Heart right ventricle (tissue), 16 donors: ENCODE results near the gene CACNB2. TPM values are rescaled to one million over a fixed set of nuclear protein-coding genes. Genes with fewer than 3 reads are reported as not detected.

Experiments used
- ATAC-seq, 8 donors: fragments of 200-7000 bp; cut with Tn5 transposase; one replicate each; pipeline ENCODE4 v1.9.1; 2020; ENCODE audit warnings: mild to moderate bottlenecking in 8 of 8, moderate library complexity in 8 of 8, moderate number of reproducible peaks in 1 of 8
- DNase-seq, 2 donors: peaks; one replicate each; pipeline ENCODE4 v3.0.0-alpha.2; 2020
- H3K27ac ChIP-seq, 10 donors: fragments of 200-600 bp; sonication (generic) in 2 of 10; one replicate each; pipeline versions ENCODE4 v1.5.0 to v1.8.0; 2020 to 2022; ENCODE audit warnings: mild to moderate bottlenecking in 3 of 10
- H3K27me3 ChIP-seq, 7 donors: fragments of 200-600 bp; one replicate each; pipeline ENCODE4 v1.8.0; 2021 to 2022; ENCODE audit warnings: mild to moderate bottlenecking in 2 of 7
- H3K36me3 ChIP-seq, 9 donors: fragments of 200-600 bp; sonication (generic) in 1 of 9; one replicate each; pipeline versions ENCODE4 v1.5.0 to v1.8.0; 2020 to 2022; ENCODE audit warnings: mild to moderate bottlenecking in 2 of 9
- H3K4me1 ChIP-seq, 9 donors: fragments of 200-600 bp; sonication (generic) in 1 of 9; one replicate each; pipeline versions ENCODE4 v1.5.0 to v1.8.0; 2020 to 2022; ENCODE audit warnings: mild to moderate bottlenecking in 4 of 9
- H3K4me3 ChIP-seq, 10 donors: fragments of 200-600 bp; sonication (generic) in 2 of 10; one replicate each; pipeline versions ENCODE4 v1.5.0 to v1.8.0; 2020 to 2022; ENCODE audit warnings: mild to moderate bottlenecking in 7 of 10, moderate library complexity in 2 of 10
- H3K9me3 ChIP-seq, 11 donors: fragments of 200-600 bp in 10 of 11; sonication (generic) in 2 of 11; one replicate each; pipeline versions ENCODE4 v1.5.0 to v1.8.0; 2013 to 2022; ENCODE audit warnings: mild to moderate bottlenecking in 2 of 11, control low read depth in 1 of 11, moderate library complexity in 1 of 11
- WGBS, 2 donors: extraction: QIAGEN DNeasy Blood & Tissue Kit; methylation state at CpG; one replicate each; pipeline ENCODE4 v1.1.7; 2013; ENCODE audit warnings: inconsistent platforms in 1 of 2; 5-methylcytosine and 5-hydroxymethylcytosine counted together
- intact Hi-C, 10 donors: fragments of 100-400 bp; cut with DNase I; formaldehyde crosslinking; loops; one replicate each; pipeline versions ENCODE4 v1.11.1 to v1.14.2; 2022
- polyA plus RNA-seq, 2 donors: library from polyadenylated mRNA; stranded (reverse); fragments of 200-250 nt; gene quantifications; one replicate each; pipeline ENCODE4 v1.2.3, GENCODE V29; 2013
- total RNA-seq, 10 donors: library from RNA; stranded (reverse); fragmentation: NEBNext Ultra II Directional in 3 of 10; extraction: Animal tissue kit (Norgen Biotek cat#: 25700) in 3 of 10; gene quantifications; one replicate each; pipeline versions ENCODE4 v1.2.1 to v1.2.4, GENCODE V29; 2021 to 2023
- TF ChIP-seq, protein P1 (sequence below), 9 donors: fragments of 200-600 bp; sonication (generic) in 2 of 9; IDR thresholded peaks; one replicate each; pipeline versions ENCODE4 v1.5.0 to v1.8.0; 2021 to 2022; ENCODE audit warnings: antibody characterized with exemption in 9 of 9, mild to moderate bottlenecking in 5 of 9, moderate library complexity in 1 of 9
- donor health status: Arrhythmogenic right ventricular cardiomyopathy.
- donor health status: ischemic (EF 13 %, LVEDD 7.1; RV severe dilation, severe dysfunction).
- donor health status: healthy with polysubstance abuse.
- donor health status: DM: no; HTN: yes; CAD: no.
- donor health status: DM: no; HTN: no; CAD: no.
- donor health status: ischemic (EF 25% LVEDD 6.9; RV normal size, moderate dysfunction).
- donor health status: ischemic (EF 25% LVEDD 5.7; RV mildly dilated, moderate dysfunction).
- donor health status: healthy.
- donor health status: DM: yes; HTN: yes; CAD: no.
- donor health status: Ischemic cardiomyopathy.
- donor health status: ischemic (EF 35%, LVEDD 5.7; RV mildly dilated, moderate dysfunction).
- donor health status: nonischemic (EF 11% LVEDD 7.7; RV severe dilation, severe dysfunction).
- donor health status: DM: yes; HTN: yes; CAD: no.
- donor health status: PGD.
- donor health status: ischemic (EF 29% LVEDD 5.4; RV normal size, mild dysfunction).
- donor health status: nonischemic (EF 23%, LVEDD 6.1; RV moderate dilation, normal function).

CACNB2 gene
- total and polyA plus RNA-seq, 12 donors, result 8.9 to 71.1 (median 36.7) TPM

DNA sequence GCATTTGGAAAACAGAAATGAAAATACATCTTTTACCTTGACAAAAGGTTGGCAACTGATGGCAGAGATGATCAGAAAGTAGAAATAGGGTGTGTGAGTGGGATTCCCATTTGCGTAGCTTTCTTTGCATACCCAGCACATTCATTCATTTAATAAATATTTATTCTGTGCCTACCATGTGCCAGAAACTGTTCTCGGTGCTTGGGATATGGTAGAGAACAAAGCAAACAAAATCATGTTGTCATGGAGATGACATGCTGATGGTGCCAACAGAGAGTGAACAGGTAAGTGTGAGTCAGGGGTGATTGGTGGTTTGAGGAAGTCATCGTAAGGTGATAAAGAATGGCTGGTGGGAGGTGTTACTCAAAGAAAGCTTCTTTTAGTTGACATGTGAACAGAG, 45.4 kb downstream of the CACNB2 start:
- Histone ChIP-seq H3K36me3 (no peaks in the 10 kb centered on the region), H3K27me3 (no peaks in the 10 kb centered on the region), H3K9me3 (no peaks in the 10 kb centered on the region), H3K4me1 (peaks cover 0 to 12% (median 5%) of the 10 kb centered on the region in 9 donors), H3K27ac (no peak overlapping the region), H3K4me3 (no peak overlapping the region)
- ATAC-seq (no peak), DNase-seq (no peak)
- 77 to 88% methylated on average over 3 of the region's 3 CpGs for WGBS, 2 donors
- intact Hi-C loops, result no loop called here
- TF ChIP-seq, protein P1, sequence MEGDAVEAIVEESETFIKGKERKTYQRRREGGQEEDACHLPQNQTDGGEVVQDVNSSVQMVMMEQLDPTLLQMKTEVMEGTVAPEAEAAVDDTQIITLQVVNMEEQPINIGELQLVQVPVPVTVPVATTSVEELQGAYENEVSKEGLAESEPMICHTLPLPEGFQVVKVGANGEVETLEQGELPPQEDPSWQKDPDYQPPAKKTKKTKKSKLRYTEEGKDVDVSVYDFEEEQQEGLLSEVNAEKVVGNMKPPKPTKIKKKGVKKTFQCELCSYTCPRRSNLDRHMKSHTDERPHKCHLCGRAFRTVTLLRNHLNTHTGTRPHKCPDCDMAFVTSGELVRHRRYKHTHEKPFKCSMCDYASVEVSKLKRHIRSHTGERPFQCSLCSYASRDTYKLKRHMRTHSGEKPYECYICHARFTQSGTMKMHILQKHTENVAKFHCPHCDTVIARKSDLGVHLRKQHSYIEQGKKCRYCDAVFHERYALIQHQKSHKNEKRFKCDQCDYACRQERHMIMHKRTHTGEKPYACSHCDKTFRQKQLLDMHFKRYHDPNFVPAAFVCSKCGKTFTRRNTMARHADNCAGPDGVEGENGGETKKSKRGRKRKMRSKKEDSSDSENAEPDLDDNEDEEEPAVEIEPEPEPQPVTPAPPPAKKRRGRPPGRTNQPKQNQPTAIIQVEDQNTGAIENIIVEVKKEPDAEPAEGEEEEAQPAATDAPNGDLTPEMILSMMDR (IDR thresholded peaks at IDR 0.05), result no peak

DNA sequence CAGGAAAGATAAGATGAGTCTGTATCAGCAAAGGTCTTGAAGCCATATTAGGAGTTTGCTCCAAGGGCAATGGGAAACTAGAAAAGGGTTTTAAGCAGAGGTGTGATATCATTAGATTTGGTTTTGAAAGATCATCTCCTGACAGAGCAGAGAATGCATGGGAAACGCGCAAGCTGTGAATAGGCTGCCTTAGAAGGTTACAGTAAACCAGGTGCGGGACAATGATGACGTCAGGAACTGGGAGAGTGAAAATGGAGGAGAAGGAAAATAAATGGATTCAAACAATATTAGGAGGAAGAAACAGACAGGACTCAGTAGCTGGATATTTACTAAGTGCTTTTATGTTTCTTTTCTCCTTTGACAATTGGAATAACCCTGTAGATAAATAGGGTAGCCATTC, 50.6 kb downstream of the CACNB2 start:
- WGBS, 2 donors, result 61 to 67% methylated on average over 4 of the region's 4 CpGs
- TF ChIP-seq, protein P1 (IDR thresholded peaks at IDR 0.05), result no peak

DNA sequence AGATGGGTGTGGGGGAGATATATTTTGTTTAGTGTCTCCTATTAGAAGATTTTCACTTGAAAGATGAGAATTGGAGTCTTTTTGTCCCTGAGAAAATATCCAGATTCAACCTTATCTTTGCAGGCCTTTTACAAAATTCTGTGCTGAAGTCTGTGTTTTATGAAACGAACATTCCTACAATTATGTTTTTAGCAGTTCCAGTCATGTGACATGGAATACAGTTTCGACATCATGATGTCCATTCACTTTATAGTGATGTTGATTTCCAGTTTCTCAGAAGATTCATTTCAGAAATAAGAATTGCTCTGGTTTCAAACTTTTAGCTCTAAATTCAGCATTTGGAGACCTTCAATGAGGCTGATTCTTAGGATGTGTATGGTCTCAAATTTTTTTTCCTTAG, 54.4 kb downstream of the CACNB2 start:
- intact Hi-C loops, result no loop called here
- no peak overlapping the region for H3K27ac ChIP-seq
- H3K4me1 ChIP-seq, result peaks cover 0 to 19% (median 7%) of the 10 kb centered on the region in 9 donors

More for the DNA sequence above, 50.6 kb downstream of the CACNB2 start:
- H3K36me3 ChIP-seq, result no peaks in the 10 kb centered on the region
- no peak for ATAC-seq
- no peak for DNase-seq
- H3K27ac ChIP-seq, result no peak overlapping the region
- H3K27me3 ChIP-seq, result no peaks in the 10 kb centered on the region
- H3K4me1 ChIP-seq, result peaks cover 0 to 10% (median 7%) of the 10 kb centered on the region in 9 donors
- no peak overlapping the region for H3K4me3 ChIP-seq
- no peaks in the 10 kb centered on the region for H3K9me3 ChIP-seq
- intact Hi-C loops, result no loop called here

DNA sequence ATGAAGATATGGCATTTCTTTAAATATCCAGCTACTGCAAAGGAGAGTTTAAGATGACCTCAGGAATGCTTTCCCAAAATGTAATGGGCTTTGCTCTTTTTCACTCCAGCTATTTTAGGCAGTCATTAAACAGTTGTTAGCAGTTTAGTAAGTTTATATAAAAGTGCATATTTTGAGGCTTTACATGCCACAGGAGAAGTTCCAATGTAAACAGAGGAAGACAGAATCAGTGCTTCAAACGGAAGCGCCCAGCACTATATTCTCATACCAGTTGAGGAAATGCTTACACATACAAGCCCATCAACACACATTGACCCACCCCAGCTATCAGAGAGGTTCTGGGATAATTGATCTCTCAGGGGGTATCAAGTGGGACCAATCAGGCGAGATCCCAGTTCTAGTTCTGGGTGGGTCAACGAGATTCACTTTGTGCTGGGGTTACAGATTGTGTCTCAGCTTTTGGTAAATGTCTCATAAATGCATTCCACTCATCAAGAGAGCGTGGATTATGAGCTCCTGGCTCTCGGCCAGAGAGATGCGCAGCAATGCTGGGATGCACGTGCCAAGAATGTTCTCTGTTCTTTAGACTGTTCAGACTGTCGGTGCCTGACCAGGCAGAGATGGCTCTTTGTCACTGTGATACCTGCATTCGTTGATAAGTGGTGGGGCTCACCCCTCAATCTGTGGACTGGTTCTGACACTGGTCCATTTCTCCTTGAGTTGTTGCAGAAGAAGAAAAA, 55.0 kb downstream of the CACNB2 start:
- WGBS, 2 donors, result 35 to 47% methylated on average over 10 of the region's 10 CpGs
- Histone ChIP-seq H3K4me3 (no peak overlapping the region), H3K9me3 (no peaks in the 10 kb centered on the region), H3K27me3 (no peaks in the 10 kb centered on the region), H3K36me3 (no peaks in the 10 kb centered on the region), H3K4me1 (peaks cover 0 to 19% (median 7%) of the 10 kb centered on the region in 9 donors), H3K27ac (no peak overlapping the region)
- DNase-seq, result no peak
- ATAC-seq, result peak in 3 of 8 donors; percentile 20 to 38 (median 28)
- TF ChIP-seq, protein P1 (IDR thresholded peaks at IDR 0.05), result no peak
- intact Hi-C loops, result no loop called here

More for the DNA sequence above, 54.4 kb downstream of the CACNB2 start:
- TF ChIP-seq, protein P1 (IDR thresholded peaks at IDR 0.05), result no peak
- no peak for ATAC-seq
- no peaks in the 10 kb centered on the region for H3K36me3 ChIP-seq
- H3K27me3 ChIP-seq, result no peaks in the 10 kb centered on the region
- no peak for DNase-seq
- H3K4me3 ChIP-seq, result no peak overlapping the region
- no peaks in the 10 kb centered on the region for H3K9me3 ChIP-seq
- 70 to 79% methylated on average over 2 of the region's 2 CpGs for WGBS, 2 donors
